GM18870 (cell line): ENCODE measurements around the gene OLAH.

Source experiments
- ATAC-seq: cut with Tn5 transposase; IDR thresholded peaks from one replicate; pipeline ENCODE4 v1.9.1; 2021; ENCODE audit warnings: moderate library complexity; ENCODE audit not compliant: unreplicated experiment

OLAH gene

GRCh38 chr10:15068802-15069201 is 25.1 kb downstream of the OLAH start:
- no peak for ATAC-seq

DNA sequence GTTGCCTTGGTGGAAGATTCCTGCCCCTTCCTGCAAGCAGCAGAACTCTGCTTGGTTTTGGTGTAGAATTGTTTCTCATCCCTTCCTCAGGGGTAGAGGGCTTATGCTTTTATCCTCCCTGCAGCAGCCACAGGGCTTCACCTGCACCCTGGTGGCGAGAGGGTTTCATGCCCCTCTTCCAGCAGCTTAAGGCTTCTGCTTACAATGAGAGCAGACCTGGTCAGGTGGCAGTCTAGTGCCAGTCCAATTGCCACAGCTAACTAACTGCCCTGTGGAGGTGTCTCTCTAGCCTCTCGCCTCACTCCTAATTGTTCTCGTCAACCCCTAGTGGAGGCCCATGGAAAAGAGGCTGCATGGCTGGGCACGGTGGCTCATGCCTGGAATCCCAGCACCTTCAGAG is 25.5 kb downstream of the OLAH start:
- ATAC-seq = no peak

- no peak for ATAC-seq
Observed at GRCh38 chr10:15072358-15072757, 28.6 kb downstream of the OLAH start.

DNA sequence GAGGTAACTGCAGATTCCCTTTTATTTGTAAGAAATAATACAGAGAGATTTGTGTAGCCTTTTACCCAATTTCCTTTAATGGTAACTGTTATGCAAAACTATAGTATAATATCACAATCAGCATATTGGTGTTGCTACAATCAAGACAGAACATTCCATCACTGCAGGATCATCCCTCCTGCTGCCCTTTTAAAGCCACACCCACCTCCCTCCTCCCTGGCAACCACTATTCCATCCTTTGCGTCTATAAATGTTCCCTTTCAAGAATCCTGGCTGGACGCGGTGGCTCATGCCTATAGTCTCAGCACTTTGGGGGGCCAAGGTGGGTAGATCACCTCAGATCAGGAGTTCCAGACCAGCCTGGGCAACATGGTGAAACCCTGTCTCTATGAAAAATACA is 31.7 kb downstream of the OLAH start:
- ATAC-seq = no peak

GRCh38 chr10:15083674-15084501 is 40.1 kb downstream of the OLAH start:
- ATAC-seq = no peak

DNA sequence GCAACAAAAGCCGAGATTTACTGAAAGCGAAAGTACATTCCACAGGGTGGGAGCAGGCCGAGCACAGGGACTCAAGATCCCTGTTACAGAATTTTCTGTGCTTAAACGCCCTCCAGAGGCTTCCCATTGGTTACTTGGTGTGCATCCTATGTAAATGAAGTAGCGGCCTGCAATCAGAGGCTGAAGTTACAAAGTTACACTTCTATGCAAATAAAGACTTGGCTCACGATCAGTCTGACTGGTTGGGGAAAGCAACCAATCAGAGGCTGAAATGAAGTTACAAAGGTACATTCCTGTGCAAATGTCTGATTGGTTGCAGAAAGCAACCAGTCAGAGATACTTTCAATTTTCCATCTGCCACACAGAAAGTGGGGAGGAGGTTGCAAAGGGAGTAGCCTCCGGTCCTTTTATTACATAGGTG is 40.8 kb downstream of the OLAH start:
- no peak for ATAC-seq

- ATAC-seq = peak; percentile 80
Observed at GRCh38 chr10:15088428-15089261, 44.9 kb downstream of the OLAH start, which contains the start of gene ACBD7. Gene ACBD7 (minus strand): TSS chr10:15088776. CDS start chr10:15088728, 48 bp downstream.

- no peak for ATAC-seq
Observed at GRCh38 chr10:15091418-15091817, 47.7 kb downstream of the OLAH start.

DNA sequence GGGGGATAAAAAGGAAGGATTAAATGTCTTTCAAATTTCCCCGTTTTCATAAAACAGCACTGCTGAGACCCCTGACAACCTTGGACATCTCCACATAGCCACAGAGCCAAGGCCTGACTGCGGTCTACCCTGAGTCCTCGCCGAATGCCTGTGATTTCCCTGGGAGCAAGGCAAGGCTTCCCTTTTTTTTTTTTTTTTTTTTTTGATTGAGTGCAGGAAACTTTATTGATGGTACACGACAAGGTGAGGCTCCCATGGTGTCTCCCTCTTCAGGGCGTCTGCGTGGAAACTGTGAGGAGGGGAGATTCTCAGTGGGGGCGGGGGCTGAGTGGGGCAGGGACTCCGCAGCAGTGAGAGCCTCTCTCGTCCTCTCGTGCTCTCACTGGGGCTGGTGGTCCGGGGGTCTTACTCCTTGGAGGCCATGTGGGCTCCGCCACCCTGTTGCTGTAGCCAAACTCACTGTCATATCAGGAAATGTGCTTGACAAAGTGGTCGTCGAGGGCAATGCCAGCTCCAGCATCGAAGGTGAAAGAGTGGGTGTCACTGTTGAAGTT is 49.2 kb downstream of the OLAH start:
- ATAC-seq = no peak

DNA sequence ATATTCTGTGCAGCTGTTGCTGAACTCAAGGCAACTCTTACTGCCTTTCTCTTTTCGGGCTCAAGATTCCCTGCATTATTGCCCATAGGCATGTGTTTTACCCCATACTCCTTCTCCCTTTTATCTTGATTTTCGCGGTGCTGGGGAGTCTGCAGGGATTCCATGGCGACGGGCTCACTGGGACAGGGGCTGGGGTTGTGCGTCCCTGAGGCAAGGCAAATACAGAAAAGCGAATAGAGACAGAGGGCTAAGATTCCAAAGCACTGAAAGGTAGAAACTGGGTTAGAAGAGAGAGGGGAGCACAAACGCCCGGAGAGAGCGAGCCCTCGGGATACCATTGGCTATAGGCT is 52.9 kb downstream of the OLAH start:
- ATAC-seq = peak; percentile 21

DNA sequence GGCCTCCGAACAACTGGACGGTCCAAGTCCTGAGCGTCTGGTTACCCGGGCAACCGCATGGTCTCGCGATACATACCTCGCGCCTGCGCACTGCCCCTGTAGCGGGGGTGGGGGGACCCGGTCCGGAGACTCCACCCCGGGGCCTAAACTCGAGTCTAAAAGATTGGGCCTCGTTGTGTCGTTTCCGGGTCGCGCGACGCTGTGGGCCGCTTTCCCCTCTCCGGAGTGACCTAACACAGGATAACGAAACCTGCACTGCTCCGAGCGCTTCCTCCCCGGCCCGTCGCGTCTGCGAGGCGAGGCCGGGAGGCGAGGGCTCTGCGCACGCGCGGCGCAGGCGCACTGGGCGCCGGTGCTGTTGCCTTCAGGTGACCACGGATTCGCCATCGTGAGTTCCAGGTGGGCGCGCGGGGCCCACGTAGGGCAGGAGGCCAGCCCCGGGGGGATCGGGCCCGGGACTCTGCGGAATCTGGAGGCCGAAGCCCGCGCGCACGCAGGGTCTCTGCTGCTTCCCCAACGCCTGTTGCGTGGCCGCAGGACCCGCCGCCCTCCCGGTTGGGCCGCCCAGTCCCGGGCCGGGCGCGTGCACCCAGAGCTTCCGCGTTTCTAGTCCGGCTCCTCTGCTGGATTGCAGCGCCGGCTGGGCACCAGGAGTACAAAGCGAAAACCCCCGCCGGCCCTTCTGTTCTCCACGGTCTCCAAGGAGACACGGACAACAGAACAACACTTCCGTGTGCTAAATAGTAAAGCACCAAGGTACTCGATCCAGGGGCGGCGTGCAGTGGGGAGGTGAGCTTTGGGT is 53.5 kb downstream of the OLAH start, which contains the start of gene RPP38:
TSS of gene RPP38 (plus strand) at position 345 of the 802 bp plus-strand sequence. CDS start 5,960 bp downstream, outside the sequence.
- peak; percentile 89 for ATAC-seq

DNA sequence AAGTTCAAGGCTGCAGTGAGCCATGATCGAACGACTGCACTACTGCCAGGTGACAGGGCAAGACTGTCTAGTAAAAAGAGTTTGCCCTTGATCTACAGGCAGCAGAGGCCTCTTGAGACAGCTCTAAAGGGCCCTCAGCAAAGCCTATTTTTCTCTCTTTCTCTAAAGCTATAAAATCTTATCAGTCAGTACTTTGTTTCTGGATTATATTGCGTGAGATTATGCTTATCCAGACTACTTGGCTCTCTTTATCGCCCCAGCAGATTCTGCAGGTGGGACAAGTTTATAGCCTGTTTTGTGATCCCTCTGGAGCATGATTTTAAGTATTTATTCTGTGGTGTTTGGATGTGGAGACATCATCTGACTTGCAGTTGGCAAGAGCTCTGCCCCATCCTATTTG is 56.1 kb downstream of the OLAH start:
- no peak for ATAC-seq

DNA sequence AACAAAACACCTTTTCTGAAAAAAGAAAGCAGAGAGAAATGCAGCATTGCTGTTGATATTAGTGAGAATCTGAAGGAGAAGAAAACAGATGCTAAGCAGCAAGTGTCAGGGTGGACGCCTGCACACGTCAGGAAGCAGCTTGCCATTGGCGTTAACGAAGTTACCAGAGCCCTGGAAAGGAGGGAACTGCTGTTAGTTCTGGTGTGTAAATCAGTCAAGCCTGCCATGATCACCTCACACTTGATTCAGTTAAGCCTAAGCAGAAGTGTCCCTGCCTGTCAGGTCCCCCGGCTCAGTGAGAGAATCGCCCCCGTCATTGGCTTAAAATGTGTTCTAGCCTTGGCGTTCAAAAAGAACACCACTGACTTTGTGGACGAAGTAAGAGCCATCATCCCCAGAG is 59.8 kb downstream of the OLAH start:
- no peak for ATAC-seq

- ATAC-seq = peak; percentile 52
Observed at GRCh38 chr10:15106352-15107013, 62.7 kb downstream of the OLAH start.

DNA sequence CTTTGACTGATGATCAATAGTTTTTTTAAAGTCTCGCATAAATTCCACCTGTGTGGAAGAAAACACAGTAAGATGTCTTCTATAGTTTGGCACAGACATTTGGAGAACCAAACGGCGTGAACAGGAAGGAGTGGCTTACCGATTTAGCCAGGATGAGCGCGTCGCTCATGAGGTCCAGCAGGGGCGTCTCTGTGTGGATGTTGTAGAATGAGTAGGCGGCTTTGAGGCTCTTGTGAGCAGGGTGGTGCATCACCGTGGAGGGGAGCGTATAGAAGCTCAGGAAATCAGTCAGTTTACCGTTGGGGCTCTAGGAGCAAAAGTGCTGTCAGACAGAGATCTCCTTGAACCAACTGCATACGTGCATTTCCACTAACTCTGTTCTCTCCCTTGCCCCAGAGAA is 68.9 kb downstream of the OLAH start:
- ATAC-seq = no peak

DNA sequence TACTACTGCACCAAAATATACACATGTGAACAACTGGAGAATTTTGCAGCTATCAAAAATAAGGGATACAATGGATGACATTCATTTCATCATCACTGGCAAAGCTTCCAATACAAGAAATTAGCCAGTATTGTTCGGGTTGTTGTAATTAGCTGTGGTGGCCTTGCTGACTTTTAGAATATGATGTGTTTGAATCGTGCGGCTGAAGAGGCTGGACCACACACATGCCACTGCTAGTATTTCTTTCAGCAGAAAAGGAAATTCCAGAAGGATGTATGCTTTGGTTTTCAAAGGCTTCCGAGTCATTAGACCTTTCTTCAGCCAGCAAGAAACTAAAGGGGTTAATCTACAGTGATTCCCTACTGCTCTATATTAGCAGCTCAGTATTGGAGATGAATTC is 70.0 kb downstream of the OLAH start:
- ATAC-seq = no peak

GRCh38 chr10:15116225-15116624 is 72.5 kb downstream of the OLAH start:
- no peak for ATAC-seq

DNA sequence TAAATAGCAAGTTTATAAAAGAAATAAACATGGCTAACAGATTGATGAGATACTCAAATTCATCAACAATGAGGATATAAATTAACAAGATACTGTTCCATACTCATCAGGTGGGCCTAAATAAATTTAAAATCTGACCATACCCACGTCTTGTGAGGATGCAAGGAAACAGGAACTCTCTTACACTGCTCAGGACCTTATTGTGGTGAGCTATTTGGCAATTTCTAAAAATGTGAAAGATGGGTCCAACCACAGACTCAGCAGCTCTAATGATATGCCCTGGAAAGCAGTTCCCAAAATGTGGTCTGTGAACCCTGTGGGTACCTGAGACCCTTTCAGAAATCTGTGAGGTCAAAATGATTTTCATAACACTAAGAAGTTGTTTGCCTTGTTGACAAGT is 74.9 kb downstream of the OLAH start:
- ATAC-seq = no peak

- ATAC-seq = no peak
Observed at GRCh38 chr10:15120523-15120922, 76.8 kb downstream of the OLAH start.

- ATAC-seq = no peak
Observed at GRCh38 chr10:15121707-15122106, 78.0 kb downstream of the OLAH start.
